SJSA1 (cell line): ENCODE data around the gene MAP3K12. TPM values are rescaled to one million over a fixed set of nuclear protein-coding genes. Genes with fewer than 3 reads are reported as not detected.

Experiments used
- DNase-seq, 2 experiments: peaks; one replicate each; pipeline ENCODE4 v3.0.0-alpha.2; 2015 to 2020; ENCODE audit warnings: low spot score in 2 of 2, low read depth in 1 of 2
- H3K27ac ChIP-seq: fragments of 250-450 bp; sonication (Bioruptor Pico); 2 replicates; pipeline ENCODE4 v1.5.1; 2020; ENCODE audit warnings: mild to moderate bottlenecking, moderate library complexity
- H3K27me3 ChIP-seq: fragments of 250-450 bp; sonication (Bioruptor Pico); replicated peaks from 2 replicates; pipeline ENCODE4 v1.5.1; 2020; ENCODE audit warnings: mild to moderate bottlenecking, moderate library complexity
- H3K36me3 ChIP-seq: fragments of 250-450 bp; sonication (Bioruptor Pico); 2 replicates; pipeline ENCODE4 v1.5.1; 2020; ENCODE audit warnings: mild to moderate bottlenecking
- H3K4me1 ChIP-seq: fragments of 250-450 bp; sonication (Bioruptor Pico); replicated peaks from 2 replicates; pipeline ENCODE4 v1.6.1; 2021; ENCODE audit warnings: mild to moderate bottlenecking
- H3K4me3 ChIP-seq: fragments of 250-450 bp; sonication (Bioruptor Pico); 2 replicates; pipeline ENCODE4 v1.5.1; 2020; ENCODE audit warnings: mild to moderate bottlenecking
- H3K9me3 ChIP-seq: fragments of 250-450 bp; sonication (Bioruptor Pico); replicated peaks from 2 replicates; pipeline ENCODE4 v1.5.1; 2020; ENCODE audit warnings: mild to moderate bottlenecking
- total RNA-seq: library from RNA; depleted of rRNA; stranded (reverse); fragments of >200 nt; shearing (Covaris generic); gene quantifications from 2 replicates; pipeline ENCODE4 v1.2.3, GENCODE V29; 2014

Gene MAP3K12
- total RNA-seq, 1 experiment from 2014 or later = 6.7 TPM

DNA sequence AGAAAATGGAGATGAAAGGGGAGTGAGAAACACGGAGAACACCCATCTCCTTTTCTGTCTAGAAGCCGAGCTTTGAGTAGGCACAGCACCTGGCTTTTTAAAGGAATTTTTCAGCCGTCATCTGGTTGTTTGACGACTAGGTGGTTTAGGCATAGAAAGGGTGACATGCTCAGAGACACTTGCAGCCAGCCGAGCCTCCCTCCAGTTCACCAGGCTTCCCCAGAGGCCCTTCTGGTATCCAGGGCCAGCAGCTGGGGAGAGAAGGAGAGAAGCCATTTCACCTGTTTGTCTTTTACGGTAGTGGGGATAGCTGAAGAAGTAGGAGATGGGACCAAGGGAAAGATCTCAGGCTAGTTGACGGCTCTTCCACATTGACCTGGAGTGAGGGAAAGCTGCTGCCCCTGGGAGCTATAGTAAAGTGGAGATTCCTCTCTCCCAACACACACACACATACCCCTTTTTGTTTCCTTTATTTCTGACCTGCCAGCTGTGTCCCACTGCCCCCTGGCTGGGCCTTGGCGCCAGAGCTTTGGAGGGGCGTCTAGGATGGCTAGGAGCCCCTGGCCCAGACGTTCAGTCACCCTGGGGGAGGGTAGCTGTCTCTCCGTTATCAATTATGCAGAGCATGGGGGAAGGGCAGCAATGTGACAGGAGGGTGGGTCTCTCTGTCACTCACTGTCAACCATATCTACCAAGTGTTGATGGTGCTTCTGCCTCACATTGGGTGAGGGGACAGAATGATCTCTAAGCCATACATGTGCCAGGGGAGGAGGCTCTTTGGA lies 5.5 kb downstream of the MAP3K12 start:
- Histone ChIP-seq H3K27ac (no peak overlapping the region), H3K36me3 (no peaks in the 10 kb centered on the region), H3K9me3 (no peaks in the 10 kb centered on the region), H3K4me3 (no peak overlapping the region), H3K27me3 (no peaks in the 10 kb centered on the region), H3K4me1 (peaks cover 9% of the 10 kb centered on the region)
- DNase-seq = no peak

DNA sequence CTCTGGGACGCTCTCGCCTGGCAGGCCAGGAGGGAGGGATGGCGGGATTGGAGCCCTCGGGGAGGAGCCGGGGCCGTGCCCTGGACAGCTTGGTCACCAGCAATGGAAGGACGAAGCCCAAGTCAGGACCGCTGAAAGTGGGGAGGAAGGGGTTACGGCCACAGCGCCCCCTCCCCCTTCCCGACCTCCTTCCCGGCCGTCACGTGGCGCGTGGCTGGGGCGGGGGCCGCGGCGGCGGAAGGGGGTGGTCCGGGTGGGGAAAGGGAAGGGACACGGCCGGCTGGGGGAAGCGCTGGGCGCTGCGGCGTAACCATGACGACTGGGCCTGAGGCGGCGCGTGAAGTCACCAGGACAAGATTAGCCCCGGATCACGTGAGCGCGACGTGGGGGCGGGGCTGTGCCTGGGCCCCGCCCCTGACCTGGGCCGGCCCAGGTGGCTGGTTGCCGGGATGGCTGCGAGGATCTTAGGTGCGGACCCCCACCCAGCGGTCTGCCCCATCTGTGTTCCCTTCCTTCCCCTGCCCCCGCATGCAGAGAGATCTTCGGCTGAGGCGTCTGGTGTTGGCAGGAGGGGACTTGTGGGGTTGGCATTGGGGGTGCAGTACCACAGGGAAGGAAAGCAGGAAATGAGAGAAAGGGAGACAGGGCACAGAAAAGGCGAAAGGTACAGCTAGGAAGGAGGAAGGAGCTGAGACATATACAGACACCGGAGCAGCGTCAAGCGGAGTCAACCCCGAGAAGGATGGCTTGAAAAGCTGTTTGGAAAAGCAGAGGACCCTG lies 6.2 kb downstream of the MAP3K12 start:
- DNase-seq = peak; percentile 56 to 90
- Histone ChIP-seq H3K36me3 (no peaks in the 10 kb centered on the region), H3K4me3 (peak overlapping the region; percentile 36), H3K9me3 (no peaks in the 10 kb centered on the region), H3K4me1 (peaks cover 9% of the 10 kb centered on the region), H3K27me3 (no peaks in the 10 kb centered on the region), H3K27ac (peak overlapping the region; percentile 61; the same call in 1 of the 2 replicates)

DNA sequence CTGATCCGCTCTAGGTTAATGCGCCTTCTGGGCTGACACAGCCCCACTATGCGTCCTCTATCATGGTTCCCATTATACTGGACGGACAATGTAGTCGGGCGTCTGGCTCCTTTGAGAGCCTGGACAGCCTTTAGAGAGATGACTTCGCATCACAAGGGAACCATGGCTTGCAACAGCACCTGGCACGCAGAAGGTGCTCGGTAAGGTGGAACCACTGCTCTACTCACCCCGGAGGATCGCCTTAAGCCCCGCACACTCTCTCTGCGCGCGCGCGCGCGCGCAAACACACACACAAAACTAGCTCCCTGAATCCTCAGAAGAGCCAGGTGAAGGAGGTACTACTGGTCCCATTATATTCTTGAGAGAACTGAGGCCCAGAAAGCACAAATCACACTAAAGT lies 7.1 kb downstream of the MAP3K12 start:
- no peak for DNase-seq
- H3K27me3 ChIP-seq = no peaks in the 10 kb centered on the region
- H3K27ac ChIP-seq = no peak overlapping the region
- no peaks in the 10 kb centered on the region for H3K9me3 ChIP-seq
- peak overlapping the region; percentile 36; the same call in 1 of the 2 replicates for H3K4me3 ChIP-seq
- peaks cover 3% of the 10 kb centered on the region; the same call in 1 of the 2 replicates for H3K36me3 ChIP-seq
- H3K4me1 ChIP-seq = peaks cover 9% of the 10 kb centered on the region

DNA sequence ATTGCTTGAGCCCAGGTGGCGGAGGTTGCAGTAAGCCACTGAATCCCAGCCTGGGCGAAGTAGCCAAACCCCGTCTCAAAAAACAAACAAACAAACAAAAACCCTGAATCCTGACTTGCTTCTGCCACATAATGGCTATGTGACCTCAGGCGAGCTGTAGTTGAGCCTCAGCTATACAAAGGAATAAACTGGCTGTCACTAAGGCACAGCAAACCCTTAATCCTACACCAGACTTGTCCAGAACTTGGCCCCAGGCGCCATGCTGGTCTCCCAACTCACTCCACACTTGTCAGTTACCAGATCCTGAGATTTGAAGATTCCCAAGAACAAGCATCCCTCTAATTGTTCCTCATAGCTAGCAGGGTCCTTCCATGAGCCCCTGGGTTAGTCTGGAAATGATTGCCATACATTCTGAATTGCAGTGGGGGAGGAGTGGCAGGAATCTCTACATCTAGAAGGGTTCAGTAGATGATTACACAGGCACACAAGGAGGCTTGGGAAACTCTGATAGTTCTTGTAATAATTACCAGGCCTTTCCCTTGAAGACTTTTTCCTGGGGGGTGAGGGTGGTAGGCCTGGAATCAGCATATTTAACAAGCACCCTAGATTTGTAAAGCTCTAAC lies 9.9 kb downstream of the MAP3K12 start:
- DNase-seq = no peak
- H3K9me3 ChIP-seq = no peaks in the 10 kb centered on the region

DNA sequence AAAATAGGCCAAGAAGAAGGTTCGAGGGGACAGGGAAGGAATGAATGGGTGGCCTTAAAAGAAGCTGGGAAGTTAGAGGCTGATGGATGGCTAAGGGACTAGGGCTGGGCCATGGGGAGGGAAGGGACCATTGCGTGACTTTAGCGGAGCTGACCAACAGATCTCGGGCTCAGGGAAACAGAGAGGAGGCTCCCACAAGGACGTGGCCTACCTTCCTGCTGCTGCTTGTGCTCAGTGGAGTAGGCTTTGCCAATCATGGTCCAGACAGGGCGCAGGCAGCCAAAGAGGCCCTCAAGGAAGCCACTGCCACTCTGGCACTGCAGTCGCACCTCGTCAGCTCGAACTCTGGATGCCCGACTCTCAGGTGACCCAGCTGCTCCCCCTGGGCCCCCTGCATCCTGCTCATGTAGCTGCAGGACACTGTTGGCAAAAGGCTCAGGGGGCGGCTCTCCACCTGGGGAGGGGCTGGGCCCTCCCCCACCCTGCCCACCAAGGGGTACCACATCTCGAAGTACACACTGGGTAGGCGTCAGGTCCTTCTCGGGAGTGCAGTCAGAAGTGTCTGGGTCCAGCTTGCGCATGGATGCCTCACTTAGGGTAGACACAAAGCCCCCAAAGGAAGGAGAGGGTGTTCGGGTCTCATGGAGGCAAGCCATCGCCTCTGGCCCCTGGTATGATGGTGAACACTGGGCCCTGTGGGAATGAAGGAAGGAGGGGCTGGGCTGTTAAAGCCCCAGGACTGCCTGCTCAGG lies 12.3 kb downstream of the MAP3K12 start:
- H3K4me3 ChIP-seq = no peak overlapping the region
- H3K27ac ChIP-seq = no peak overlapping the region
- peaks cover 50% of the 10 kb centered on the region for H3K36me3 ChIP-seq
- no peaks in the 10 kb centered on the region for H3K4me1 ChIP-seq
- DNase-seq = no peak
- H3K27me3 ChIP-seq = no peaks in the 10 kb centered on the region
- H3K9me3 ChIP-seq = no peaks in the 10 kb centered on the region

More for the DNA sequence above, 9.9 kb downstream of the MAP3K12 start:
- Histone ChIP-seq H3K4me1 (peaks cover 9% of the 10 kb centered on the region), H3K4me3 (no peak overlapping the region), H3K36me3 (peaks cover 25% of the 10 kb centered on the region), H3K27ac (no peak overlapping the region), H3K27me3 (no peaks in the 10 kb centered on the region)

DNA sequence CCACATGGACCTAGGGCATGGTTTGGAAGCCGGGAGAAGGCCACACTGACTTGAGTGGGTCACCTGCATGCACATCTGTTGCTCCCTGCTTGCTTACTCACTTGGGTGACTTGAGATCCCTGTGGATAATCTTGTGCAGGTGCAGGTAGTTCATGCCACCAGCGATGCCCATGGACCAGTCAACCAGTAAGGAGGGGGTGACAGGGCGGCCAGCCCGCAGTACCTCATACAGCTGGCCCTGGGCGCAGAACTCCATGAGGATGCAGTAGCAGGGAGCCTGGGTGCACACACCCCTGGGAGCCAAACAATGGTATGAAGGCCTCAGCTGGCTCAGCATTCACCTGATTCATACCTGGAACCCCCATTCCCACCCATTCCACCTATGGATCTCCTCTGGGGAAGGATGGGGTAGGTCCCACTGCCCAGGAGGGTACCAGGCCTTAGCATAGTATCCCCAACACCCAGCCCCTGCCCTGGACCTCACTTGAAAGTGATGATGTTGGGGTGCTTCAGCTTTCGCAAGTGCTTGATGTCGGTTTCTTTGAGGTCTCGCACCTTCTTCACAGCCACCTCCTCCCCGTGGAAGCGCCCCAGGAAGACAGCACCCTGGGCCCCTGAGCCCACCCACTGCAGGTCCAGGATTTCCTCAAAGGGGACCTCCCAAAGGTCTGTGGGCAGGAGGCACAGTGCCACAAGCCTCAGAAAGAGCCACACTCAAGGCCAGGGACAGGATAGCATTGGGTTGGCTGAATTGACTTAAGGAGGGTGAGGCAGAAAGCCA lies 13.1 kb downstream of the MAP3K12 start:
- no peaks in the 10 kb centered on the region for H3K27me3 ChIP-seq
- no peak overlapping the region for H3K27ac ChIP-seq
- no peaks in the 10 kb centered on the region for H3K9me3 ChIP-seq
- H3K4me1 ChIP-seq = 0 out of 2 replicates have a peak, but pooled peaks cover 5% of the 10 kb centered on the region
- H3K36me3 ChIP-seq = peaks cover 58% of the 10 kb centered on the region
- no peak overlapping the region for H3K4me3 ChIP-seq
- no peak for DNase-seq

DNA sequence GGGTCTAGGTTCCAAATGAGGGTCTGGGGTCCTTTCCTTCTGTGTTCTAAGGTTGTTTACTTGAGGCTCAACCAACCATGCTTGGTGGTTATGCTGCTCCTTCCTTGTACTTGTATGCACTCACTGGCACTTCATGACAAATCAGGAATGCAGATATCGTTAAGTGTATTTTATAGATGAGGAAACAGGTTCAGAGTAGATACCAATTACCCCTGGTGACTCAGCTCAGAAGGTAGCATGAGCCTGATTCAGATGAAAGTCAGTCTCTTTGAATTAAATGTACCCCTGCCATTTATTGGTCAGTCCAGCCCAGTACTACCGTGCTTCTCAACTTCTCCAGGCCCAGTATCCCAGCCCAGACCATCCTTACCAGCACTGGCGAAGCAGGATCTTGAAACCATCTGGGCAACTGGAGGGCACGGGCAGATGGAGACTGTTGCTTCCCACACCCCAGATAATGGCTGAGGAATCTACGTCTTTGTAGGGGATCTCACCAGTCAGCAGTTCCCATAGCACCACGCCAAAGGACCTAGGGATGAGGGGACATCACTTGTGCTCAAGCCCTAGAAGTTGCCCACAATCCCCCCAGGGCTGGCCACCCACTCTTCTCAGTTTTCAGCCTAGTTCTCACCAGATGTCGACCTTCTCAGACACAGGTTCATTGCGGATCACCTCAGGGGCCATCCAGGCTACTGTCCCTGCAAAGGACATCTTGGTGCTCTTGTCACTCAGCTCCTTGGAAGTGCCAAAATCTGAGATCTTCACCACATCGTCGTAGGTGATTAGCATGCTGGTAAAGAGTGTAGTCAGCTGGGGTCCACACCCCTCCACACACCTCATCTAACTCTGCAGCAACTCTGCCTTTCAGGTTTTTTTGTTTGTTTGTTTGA lies 14.3 kb downstream of the MAP3K12 start:
- no peak overlapping the region for H3K27ac ChIP-seq
- no peak for DNase-seq
- H3K27me3 ChIP-seq = no peaks in the 10 kb centered on the region
- no peaks in the 10 kb centered on the region for H3K9me3 ChIP-seq
- no peak overlapping the region for H3K4me3 ChIP-seq
- H3K36me3 ChIP-seq = peaks cover 66% of the 10 kb centered on the region
- H3K4me1 ChIP-seq = peaks cover 9% of the 10 kb centered on the region; the same call in 1 of the 2 replicates

DNA sequence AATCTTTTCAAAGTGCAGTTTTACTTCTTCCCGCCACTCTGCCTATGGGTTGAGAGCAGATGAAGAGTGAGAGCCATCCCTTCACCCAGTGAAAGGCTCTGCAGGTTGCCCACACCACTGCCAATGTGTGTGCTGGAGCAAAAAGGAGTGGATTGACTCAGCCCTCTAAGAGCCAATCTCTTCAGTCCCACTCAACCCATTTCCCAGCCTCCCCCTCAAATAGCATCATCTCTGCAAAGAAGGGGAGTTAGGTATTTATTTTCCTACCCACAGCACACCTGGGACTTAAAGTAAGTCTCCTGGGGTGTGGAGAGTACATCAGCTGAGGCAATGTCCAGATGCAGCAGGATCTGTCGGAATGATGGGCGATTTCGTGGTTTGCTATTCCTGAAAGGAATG lies 15.3 kb downstream of the MAP3K12 start:
- Histone ChIP-seq H3K27me3 (no peaks in the 10 kb centered on the region), H3K27ac (no peak overlapping the region), H3K36me3 (peaks cover 73% of the 10 kb centered on the region), H3K9me3 (no peaks in the 10 kb centered on the region), H3K4me3 (no peak overlapping the region), H3K4me1 (peaks cover 9% of the 10 kb centered on the region; the same call in 1 of the 2 replicates)
- no peak for DNase-seq

DNA sequence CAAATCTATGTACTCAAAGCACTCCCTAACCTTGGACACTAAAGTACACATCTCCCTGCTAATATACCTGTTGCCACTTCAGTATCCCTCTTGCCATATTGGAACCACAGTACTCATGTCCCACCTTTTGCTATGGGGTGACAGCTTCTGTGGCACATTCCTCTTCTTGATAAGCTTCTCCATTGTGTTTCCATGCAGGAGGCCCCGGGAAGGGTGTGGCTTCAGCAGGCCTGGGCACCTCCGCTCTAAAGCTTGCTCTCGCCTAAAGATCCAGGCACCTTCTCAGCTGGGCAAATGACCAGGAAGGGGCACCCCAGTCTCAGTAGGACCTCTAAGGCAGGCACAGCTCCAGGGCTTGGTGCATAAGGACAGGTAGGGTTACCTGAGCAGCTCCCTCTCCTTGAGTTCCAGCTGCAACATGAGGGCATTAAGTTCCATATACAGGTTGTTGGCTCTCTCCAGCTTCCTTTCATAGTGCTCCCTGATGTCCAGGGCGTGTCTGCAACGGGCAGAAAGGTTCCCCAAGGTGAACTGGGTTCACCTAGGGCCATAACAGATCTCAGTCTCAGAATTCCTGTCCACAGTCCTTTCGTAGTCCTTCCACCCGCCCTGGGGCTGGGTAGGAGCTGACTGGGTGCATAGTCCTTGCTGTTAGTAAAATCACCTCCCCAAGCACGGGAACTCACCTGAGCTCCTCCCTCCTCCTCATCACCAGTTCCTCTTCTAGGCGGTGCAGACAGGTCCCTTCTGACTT lies 15.9 kb downstream of the MAP3K12 start:
- DNase-seq = no peak
- Histone ChIP-seq H3K4me1 (peaks cover 9% of the 10 kb centered on the region; the same call in 1 of the 2 replicates), H3K27me3 (no peaks in the 10 kb centered on the region), H3K9me3 (no peaks in the 10 kb centered on the region), H3K27ac (no peak overlapping the region), H3K4me3 (no peak overlapping the region), H3K36me3 (peaks cover 79% of the 10 kb centered on the region)

DNA sequence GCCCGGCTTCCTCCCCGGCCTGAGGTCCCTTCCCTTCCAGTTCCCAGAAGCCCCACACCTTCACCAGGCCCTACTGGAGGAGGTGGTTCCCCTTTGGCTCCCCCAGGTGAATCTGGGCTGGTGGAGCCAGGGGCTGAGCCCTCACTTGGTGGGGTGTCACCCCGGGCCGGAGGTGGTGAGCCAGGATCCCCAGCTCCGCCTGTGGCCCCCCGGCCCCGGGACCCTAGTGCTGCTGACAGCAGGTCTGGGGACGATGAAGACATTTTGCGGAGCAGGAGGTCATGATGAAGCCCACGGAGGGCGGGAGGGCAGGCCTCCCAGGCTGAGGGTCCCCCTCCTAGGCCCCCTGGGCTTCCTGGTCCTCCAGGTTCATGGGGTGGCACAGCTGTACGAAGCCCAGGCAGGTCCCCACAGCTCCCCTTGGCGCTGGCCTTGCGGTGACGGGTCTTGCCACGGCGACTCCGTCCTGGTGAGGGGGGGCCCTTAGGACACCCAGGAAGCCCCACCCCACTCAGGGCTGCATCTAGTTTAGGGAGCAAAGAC lies 16.6 kb downstream of the MAP3K12 start:
- no peak for DNase-seq
- peaks cover 86% of the 10 kb centered on the region for H3K36me3 ChIP-seq

DNA sequence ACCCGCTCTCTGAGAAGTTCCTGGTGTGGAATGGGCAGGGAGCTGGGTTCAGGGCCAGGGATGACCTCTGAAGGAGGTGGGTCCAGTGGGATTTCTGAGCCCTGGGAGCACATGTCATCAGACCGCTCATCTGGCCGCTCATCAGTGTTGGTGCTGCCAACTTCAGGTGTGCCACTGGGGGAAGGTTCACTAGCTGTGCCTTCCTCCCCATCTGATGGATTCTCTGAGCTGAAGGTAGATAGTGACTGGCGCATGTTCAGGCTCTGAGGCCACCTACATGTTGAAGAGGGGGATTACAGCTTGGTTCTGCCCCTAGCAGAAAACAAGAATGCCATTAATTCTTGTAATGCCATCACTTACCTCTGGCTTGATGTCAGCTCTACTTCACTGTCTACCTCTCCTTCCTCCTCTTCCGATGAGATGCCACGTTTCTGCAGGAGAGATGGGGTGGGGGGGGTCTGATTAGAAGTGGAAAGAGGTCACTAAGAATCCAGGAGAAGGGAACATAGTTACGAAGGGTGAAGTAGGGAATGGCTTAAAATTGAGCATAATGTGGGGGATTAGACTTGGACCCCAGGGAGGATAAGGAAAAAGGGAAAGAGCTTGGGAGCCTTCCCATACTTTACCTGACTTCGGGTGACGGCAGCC lies 17.2 kb downstream of the MAP3K12 start:
- Histone ChIP-seq H3K36me3 (peaks cover 88% of the 10 kb centered on the region), H3K4me3 (no peak overlapping the region), H3K9me3 (no peaks in the 10 kb centered on the region), H3K27ac (no peak overlapping the region), H3K4me1 (peaks cover 9% of the 10 kb centered on the region; the same call in 1 of the 2 replicates), H3K27me3 (no peaks in the 10 kb centered on the region)
- DNase-seq = no peak

More for the DNA sequence above, 16.6 kb downstream of the MAP3K12 start:
- H3K4me3 ChIP-seq = no peak overlapping the region
- no peaks in the 10 kb centered on the region for H3K9me3 ChIP-seq
- H3K27me3 ChIP-seq = no peaks in the 10 kb centered on the region
- no peak overlapping the region for H3K27ac ChIP-seq
- H3K4me1 ChIP-seq = peaks cover 9% of the 10 kb centered on the region; the same call in 1 of the 2 replicates
